Sigmoid colon (tissue), 7 donors: ENCODE results near the gene MTPN. TPM values are rescaled to one million over a fixed set of nuclear protein-coding genes. Genes with fewer than 3 reads are reported as not detected.

Experiments used
- DNase-seq: peaks from one replicate; pipeline ENCODE4 v3.0.0-alpha.2; 2019
- H3K27ac ChIP-seq, 4 donors: fragments of 200-600 bp; sonication (generic); one replicate each; pipeline ENCODE4 v1.5.1; 2016 to 2019; ENCODE audit warnings: mild to moderate bottlenecking in 1 of 4
- H3K27me3 ChIP-seq, 3 donors: fragments of 200-600 bp; sonication (generic); one replicate each; pipeline ENCODE4 v1.5.1; 2019; ENCODE audit warnings: mild to moderate bottlenecking in 1 of 3
- H3K36me3 ChIP-seq, 4 donors: fragments of 200-600 bp; sonication (generic); one replicate each; pipeline ENCODE4 v1.5.1; 2016 to 2019
- H3K4me1 ChIP-seq, 4 donors: fragments of 200-600 bp; sonication (generic); one replicate each; pipeline ENCODE4 v1.5.1; 2017 to 2019
- H3K4me3 ChIP-seq, 4 donors: fragments of 200-600 bp; sonication (generic); one replicate each; pipeline ENCODE4 v1.5.1; 2017 to 2019; ENCODE audit warnings: mild to moderate bottlenecking in 2 of 4, moderate library complexity in 1 of 4
- H3K9me3 ChIP-seq, 4 donors: fragments of 200-600 bp in 3 of 4; sonication (generic) in 3 of 4; one replicate each; pipeline versions ENCODE4 v1.5.1 to v1.6.1; 2013 to 2019
- CTCF ChIP-seq, 4 experiments: fragments of 450-650 bp in 3 of 4; fragments of 200-600 bp in 1 of 4; IDR thresholded peaks; one replicate each; pipeline ENCODE4 v1.5.1; 2016 to 2019; ENCODE audit warnings: antibody characterized with exemption in 4 of 4, mild to moderate bottlenecking in 3 of 4, moderate library complexity in 2 of 4
- EP300 ChIP-seq, 4 donors: sonication (generic); formaldehyde crosslinking; IDR thresholded peaks; one replicate each; pipeline ENCODE4 v1.6.1; 2017; ENCODE audit warnings: antibody characterized with exemption in 4 of 4
- POLR2A ChIP-seq, 2 donors: fragments of 450-650 bp; IDR thresholded peaks; one replicate each; pipeline ENCODE4 v1.6.1; 2016; ENCODE audit warnings: antibody characterized with exemption in 2 of 2, mild to moderate bottlenecking in 2 of 2, moderate library complexity in 2 of 2
- POLR2AphosphoS5 ChIP-seq, 4 donors: sonication (generic); formaldehyde crosslinking; IDR thresholded peaks; one replicate each; pipeline ENCODE4 v1.6.1; 2017; ENCODE audit warnings: antibody characterized with exemption in 4 of 4
- WGBS, 2 donors: extraction: QIAGEN DNeasy Blood & Tissue Kit; methylation state at CpG; one replicate each; pipeline ENCODE4 v1.1.7; 2013; 5-methylcytosine and 5-hydroxymethylcytosine counted together
- intact Hi-C: fragments of 100-400 bp; cut with DNase I; formaldehyde crosslinking; loops from one replicate; pipeline ENCODE4 v1.15.1; 2023
- polyA plus RNA-seq, 3 donors: library from polyadenylated mRNA; stranded (reverse); fragments of 200-250 nt; gene quantifications; one replicate each; pipeline ENCODE4 v1.2.3, GENCODE V29; 2013
- total RNA-seq, 4 donors: library from RNA; depleted of rRNA; stranded (reverse); fragments of >200 nt; gene quantifications; one replicate each; pipeline ENCODE4 v1.1.0, GENCODE V29; 2016
- donor health status: healthy with polysubstance abuse.
- donor health status: Bipolar disorder and iron deficiency.
- donor health status: healthy.

MTPN gene
- total RNA-seq (10 to 100 TPM; 74.4 to 96.7 (median 78.4) TPM), polyA plus RNA-seq (10 to 100 TPM; 65.5 to 95.7 (median 86.2) TPM)

GRCh38 chr7:135977007-135977741, at the start of gene MTPN:
TSS of gene MTPN (minus strand) at chr7:135977359. CDS start at chr7:135977100, 259 bp downstream.
- H3K27ac ChIP-seq = peak within 1 kb of the TSS; percentile 81 to 93 (median 88)
- peak; percentile 99 for DNase-seq
- H3K9me3 ChIP-seq = no peaks in the 10 kb centered on the region
- peaks cover 0 to 40% (median 26%) of the 10 kb centered on the region in 4 donors for H3K4me1 ChIP-seq
- TF ChIP-seq CTCF (IDR thresholded peaks at IDR 0.05) = no peak
- peak; percentile 57 to 62 for TF ChIP-seq POLR2A (IDR thresholded peaks at IDR 0.05)
- TF ChIP-seq POLR2AphosphoS5 (IDR thresholded peaks at IDR 0.05) = peak; percentile 55 to 88 (median 86)
- peak in 1 of 4 donors; percentile 36 for TF ChIP-seq EP300 (IDR thresholded peaks at IDR 0.05)
- 0 to 1% methylated on average over 47 of the region's 47 CpGs for WGBS, 2 donors
- H3K27me3 ChIP-seq = no peaks in the 10 kb centered on the region
- no peaks in the 10 kb centered on the region for H3K36me3 ChIP-seq
- H3K4me3 ChIP-seq = peak within 1 kb of the TSS; percentile 67 to 98 (median 86)
- intact Hi-C loops = loop anchor here (10.0 kb wide), 1 partner anchor 312 kb away; the partner anchor contains the start of gene STMP1

- peaks cover 0 to 11% (median 7%) of the 10 kb centered on the region in 4 donors for H3K4me1 ChIP-seq
- WGBS, 2 donors = 56 to 85% methylated on average over 2 of the region's 2 CpGs
- H3K4me3 ChIP-seq = no peak overlapping the region
- TF ChIP-seq EP300 (IDR thresholded peaks at IDR 0.05) (no peak), POLR2A (IDR thresholded peaks at IDR 0.05) (no peak), POLR2AphosphoS5 (IDR thresholded peaks at IDR 0.05) (no peak), CTCF (IDR thresholded peaks at IDR 0.05) (no peak)
- no peak overlapping the region for H3K27ac ChIP-seq
- DNase-seq = no peak
- H3K27me3 ChIP-seq = no peaks in the 10 kb centered on the region
- H3K36me3 ChIP-seq = no peaks in the 10 kb centered on the region
- no peaks in the 10 kb centered on the region for H3K9me3 ChIP-seq
- intact Hi-C loops = no loop called here
These were observed 49.0 kb upstream of the MTPN start for GRCh38 chr7:136026209-136026608.

- TF ChIP-seq POLR2AphosphoS5 (IDR thresholded peaks at IDR 0.05) (no peak), CTCF (IDR thresholded peaks at IDR 0.05) (no peak), EP300 (IDR thresholded peaks at IDR 0.05) (no peak), POLR2A (IDR thresholded peaks at IDR 0.05) (no peak)
- no peaks in the 10 kb centered on the region for H3K9me3 ChIP-seq
- no peak overlapping the region for H3K27ac ChIP-seq
- no peaks in the 10 kb centered on the region for H3K4me1 ChIP-seq
- no peak overlapping the region for H3K4me3 ChIP-seq
- intact Hi-C loops = no loop called here
- DNase-seq = no peak
- H3K27me3 ChIP-seq = no peaks in the 10 kb centered on the region
- H3K36me3 ChIP-seq = no peaks in the 10 kb centered on the region
- 62 to 73% methylated on average over 2 of the region's 2 CpGs for WGBS, 2 donors
These were observed 46.1 kb upstream of the MTPN start for GRCh38 chr7:136023134-136023869.

- intact Hi-C loops = no loop called here
- DNase-seq = no peak
- H3K4me1 ChIP-seq = peaks cover 0 to 9% (median 0%) of the 10 kb centered on the region in 4 donors
- H3K4me3 ChIP-seq = no peak overlapping the region
- no peaks in the 10 kb centered on the region for H3K27me3 ChIP-seq
- WGBS, 2 donors = 80 to 94% methylated on average over 1 of the region's 1 CpG
- TF ChIP-seq POLR2AphosphoS5 (IDR thresholded peaks at IDR 0.05) = no peak
- TF ChIP-seq EP300 (IDR thresholded peaks at IDR 0.05) = no peak
- no peak for TF ChIP-seq CTCF (IDR thresholded peaks at IDR 0.05)
- TF ChIP-seq POLR2A (IDR thresholded peaks at IDR 0.05) = no peak
- H3K9me3 ChIP-seq = no peaks in the 10 kb centered on the region
- H3K27ac ChIP-seq = no peak overlapping the region
- no peaks in the 10 kb centered on the region for H3K36me3 ChIP-seq
These were observed 43.4 kb upstream of the MTPN start for GRCh38 chr7:136020556-136020955.
